GM12892 (cell line): ENCODE measurements around the gene PRDM2.
"Not testable (repeated sequence)": the region's sequence is repeated elsewhere in the genome, so short reads cannot be mapped to it uniquely, and the experiment has no call there.

Source experiments
- DNase-seq: peaks from one replicate; pipeline ENCODE4 v3.0.0; 2011; ENCODE audit not compliant: insufficient read length
- FAIRE-seq: peaks from 2 replicates; lab custom pipeline; 2011; peaks lifted over from hg19 to GRCh38; lab: Jason Lieb, UNC
- POLR2A ChIP-seq: IDR thresholded peaks from 2 replicates; pipeline ENCODE4 v1.6.1; 2011; ENCODE audit warnings: low read depth, low read length, control low read depth
- POLR2AphosphoS5 ChIP-seq: IDR thresholded peaks from 2 replicates; pipeline ENCODE4 v1.6.1; 2011; ENCODE audit warnings: low read depth, low read length, control low read depth
- TAF1 ChIP-seq: IDR thresholded peaks from 2 replicates; pipeline ENCODE4 v1.6.1; 2011; ENCODE audit warnings: low read depth, mild to moderate bottlenecking, control low read depth, low read length, borderline replicate concordance

Gene PRDM2

GRCh38 chr1:13677896-13678295 is 22.1 kb upstream of the PRDM2 start:
- DNase-seq (no peak), FAIRE-seq (no peak)
- TF ChIP-seq POLR2AphosphoS5: no peak

- DNase-seq: no peak
- no peak for FAIRE-seq
- TF ChIP-seq POLR2AphosphoS5: no peak
- TF ChIP-seq TAF1: no peak
- TF ChIP-seq POLR2A: no peak
Observed at GRCh38 chr1:13679651-13680050, 20.3 kb upstream of the PRDM2 start.

GRCh38 chr1:13680609-13681008 is 19.4 kb upstream of the PRDM2 start:
- FAIRE-seq, DNase-seq: not testable (repeated sequence)

GRCh38 chr1:13681921-13682320 is 18.1 kb upstream of the PRDM2 start:
- FAIRE-seq (no peak), DNase-seq (no peak)
- TF ChIP-seq POLR2A (no peak), TAF1 (no peak), POLR2AphosphoS5 (no peak)

GRCh38 chr1:13682444-13682843 is 17.5 kb upstream of the PRDM2 start:
- FAIRE-seq (no peak), DNase-seq (no peak)
- no peak for TF ChIP-seq POLR2AphosphoS5

GRCh38 chr1:13683206-13683605 is 16.8 kb upstream of the PRDM2 start:
- DNase-seq (no peak), FAIRE-seq (no peak)
- TF ChIP-seq TAF1: no peak
- TF ChIP-seq POLR2A: no peak
- TF ChIP-seq POLR2AphosphoS5: no peak

- DNase-seq (no peak), FAIRE-seq (no peak)
- TF ChIP-seq TAF1: no peak
- no peak for TF ChIP-seq POLR2AphosphoS5
- no peak for TF ChIP-seq POLR2A
Observed at GRCh38 chr1:13687151-13687715, 12.8 kb upstream of the PRDM2 start.

GRCh38 chr1:13693094-13693493 is 6.9 kb upstream of the PRDM2 start:
- not testable (repeated sequence) for DNase-seq, FAIRE-seq

- no peak for DNase-seq
- no peak for TF ChIP-seq POLR2A
- no peak for TF ChIP-seq TAF1
- TF ChIP-seq POLR2AphosphoS5: no peak
- no peak for FAIRE-seq
Observed at GRCh38 chr1:13694886-13695684, 4.9 kb upstream of the PRDM2 start.

GRCh38 chr1:13697738-13698137 is 2.2 kb upstream of the PRDM2 start:
- DNase-seq: no peak
- TF ChIP-seq POLR2AphosphoS5: no peak
- no peak for FAIRE-seq

- DNase-seq: no peak
- FAIRE-seq: no peak
- TF ChIP-seq POLR2AphosphoS5: no peak
- no peak for TF ChIP-seq TAF1
- no peak for TF ChIP-seq POLR2A
Observed at GRCh38 chr1:13699510-13699909, 478 bp upstream of the PRDM2 start.

- TF ChIP-seq POLR2AphosphoS5 (no peak; the same call in 1 of the 2 replicates), TAF1 (peak; percentile 33; the same call in 1 of the 2 replicates), POLR2A (no peak; the same call in 1 of the 2 replicates)
- DNase-seq (peak; percentile 50), FAIRE-seq (peak; percentile 91)
Observed at GRCh38 chr1:13700521-13701270, 708 bp downstream of the PRDM2 start.

- TF ChIP-seq TAF1 (no peak), POLR2AphosphoS5 (no peak; the same call in 1 of the 2 replicates), POLR2A (no peak)
- DNase-seq: no peak
- peak; percentile 75 for FAIRE-seq
Observed at GRCh38 chr1:13701271-13701640, 1.3 kb downstream of the PRDM2 start.
